Hepatocyte (in vitro differentiated cells): ENCODE data around the gene PAFAH1B2. TPM values are rescaled to one million over a fixed set of nuclear protein-coding genes. Genes with fewer than 3 reads are reported as not detected.

ENCODE experiments used
- DNase-seq: peaks from one replicate; pipeline ENCODE4 v3.0.0-alpha.2; 2016; ENCODE audit warnings: low spot score
- H2AFZ ChIP-seq: fragments of 200-600 bp; sonication (generic); 2 replicates; pipeline ENCODE4 v1.6.0; 2016; ENCODE audit warnings: antibody characterized with exemption, mild to moderate bottlenecking
- H3K27ac ChIP-seq: fragments of 200-600 bp; sonication (generic); 2 replicates; pipeline ENCODE4 v1.5.1; 2016; ENCODE audit warnings: mild to moderate bottlenecking
- H3K27me3 ChIP-seq: fragments of 200-600 bp; sonication (generic); 2 replicates; pipeline ENCODE4 v1.6.1; 2016
- H3K36me3 ChIP-seq: fragments of 200-600 bp; sonication (generic); replicated peaks from 2 replicates; pipeline ENCODE4 v1.5.1; 2016; ENCODE audit warnings: low read depth; ENCODE audit not compliant: insufficient read depth
- H3K4me1 ChIP-seq: fragments of 200-600 bp; sonication (generic); 2 replicates; pipeline ENCODE4 v1.5.1; 2016; ENCODE audit warnings: mild to moderate bottlenecking, moderate library complexity; ENCODE audit not compliant: insufficient read depth
- H3K4me2 ChIP-seq: fragments of 200-600 bp; sonication (generic); 2 replicates; pipeline ENCODE4 v1.6.0; 2016
- H3K4me3 ChIP-seq: fragments of 200-600 bp; sonication (generic); 2 replicates; pipeline ENCODE4 v1.5.1; 2016; ENCODE audit warnings: mild to moderate bottlenecking
- H3K79me2 ChIP-seq: fragments of 200-600 bp; sonication (generic); 2 replicates; pipeline ENCODE4 v1.6.0; 2017; ENCODE audit warnings: mild to moderate bottlenecking
- H3K9me2 ChIP-seq: fragments of 200-600 bp; sonication (generic); replicated peaks from 2 replicates; pipeline ENCODE4 v1.6.0; 2017; ENCODE audit warnings: mild to moderate bottlenecking; ENCODE audit not compliant: insufficient read depth
- H3K9me3 ChIP-seq: fragments of 200-600 bp; sonication (generic); 2 replicates; pipeline ENCODE4 v1.5.1; 2016; ENCODE audit warnings: low read depth, mild to moderate bottlenecking
- H4K20me1 ChIP-seq: fragments of 200-600 bp; sonication (generic); 2 replicates; pipeline ENCODE4 v1.6.0; 2016; ENCODE audit warnings: mild to moderate bottlenecking; ENCODE audit not compliant: insufficient read depth, poor library complexity, severe bottlenecking
- EZH2 ChIP-seq: fragments of 200-600 bp; sonication (generic); IDR thresholded peaks from 2 replicates; pipeline ENCODE4 v1.6.1; 2016; ENCODE audit warnings: antibody characterized with exemption, mild to moderate bottlenecking, borderline replicate concordance
- EZH2phosphoT487 ChIP-seq: fragments of 200-600 bp; sonication (generic); IDR thresholded peaks from one replicate; pipeline ENCODE4 v1.6.1; 2018; ENCODE audit warnings: antibody characterized with exemption, mild to moderate bottlenecking, low read depth, moderate library complexity; ENCODE audit not compliant: unreplicated experiment, severe bottlenecking
- WGBS: methylation state at CpG from one replicate; pipeline ENCODE4 v1.1.6; 2016; ENCODE audit warnings: low lambda C conversion rate; ENCODE audit errors: missing lambda C conversion rate; 5-methylcytosine and 5-hydroxymethylcytosine counted together
- polyA plus RNA-seq: library from polyadenylated mRNA; unstranded; fragments of >200 nt; fragmentation: Nextera tagmentation; extraction: Ambion mirVana; gene quantifications from 2 replicates; pipeline ENCODE4 v1.2.1, GENCODE V29; 2016
- total RNA-seq: library from RNA; depleted of rRNA; stranded (reverse); fragments of >200 nt; gene quantifications from 2 replicates; pipeline ENCODE4 v1.2.3, GENCODE V29; 2014
- TF ChIP-seq, protein P1 (sequence below): fragments of 200-600 bp; sonication (generic); IDR thresholded peaks from 2 replicates; pipeline ENCODE4 v1.5.1; 2016; ENCODE audit warnings: antibody characterized with exemption, mild to moderate bottlenecking; ENCODE audit not compliant: poor library complexity

Gene PAFAH1B2
- total and polyA plus RNA-seq, 2 experiments from 2014 or later, result 30.8 to 103 TPM

DNA sequence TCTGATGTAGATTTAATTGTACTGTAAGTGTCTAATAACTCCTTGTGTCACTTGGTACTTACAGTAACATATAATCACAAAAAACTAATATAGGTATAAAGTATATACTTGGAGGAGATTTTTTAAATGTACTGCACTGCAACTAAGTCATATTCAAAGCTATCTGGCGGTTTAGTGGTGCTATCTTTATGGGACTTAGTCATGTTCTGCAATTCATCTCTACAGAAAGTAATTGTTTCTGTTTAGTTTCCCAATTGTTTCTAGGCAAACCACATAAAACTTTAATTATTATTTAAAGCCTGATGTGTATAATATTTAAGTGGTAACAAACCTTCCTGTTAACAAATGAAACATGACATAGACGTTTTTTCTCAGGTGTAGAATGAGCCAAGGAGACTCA, 8.0 kb downstream of the PAFAH1B2 start:
- H4K20me1 ChIP-seq, result peaks cover 94% of the 10 kb centered on the region
- H3K9me2 ChIP-seq, result no peaks in the 10 kb centered on the region
- no peaks in the 10 kb centered on the region for H3K27me3 ChIP-seq
- no peak overlapping the region for H3K4me3 ChIP-seq
- peaks cover 2% of the 10 kb centered on the region for H3K4me1 ChIP-seq
- H3K9me3 ChIP-seq, result no peaks in the 10 kb centered on the region
- peaks cover 100% of the 10 kb centered on the region for H3K79me2 ChIP-seq
- no peak for DNase-seq
- TF ChIP-seq EZH2phosphoT487 (no peak), EZH2 (no peak)
- TF ChIP-seq, protein P1, sequence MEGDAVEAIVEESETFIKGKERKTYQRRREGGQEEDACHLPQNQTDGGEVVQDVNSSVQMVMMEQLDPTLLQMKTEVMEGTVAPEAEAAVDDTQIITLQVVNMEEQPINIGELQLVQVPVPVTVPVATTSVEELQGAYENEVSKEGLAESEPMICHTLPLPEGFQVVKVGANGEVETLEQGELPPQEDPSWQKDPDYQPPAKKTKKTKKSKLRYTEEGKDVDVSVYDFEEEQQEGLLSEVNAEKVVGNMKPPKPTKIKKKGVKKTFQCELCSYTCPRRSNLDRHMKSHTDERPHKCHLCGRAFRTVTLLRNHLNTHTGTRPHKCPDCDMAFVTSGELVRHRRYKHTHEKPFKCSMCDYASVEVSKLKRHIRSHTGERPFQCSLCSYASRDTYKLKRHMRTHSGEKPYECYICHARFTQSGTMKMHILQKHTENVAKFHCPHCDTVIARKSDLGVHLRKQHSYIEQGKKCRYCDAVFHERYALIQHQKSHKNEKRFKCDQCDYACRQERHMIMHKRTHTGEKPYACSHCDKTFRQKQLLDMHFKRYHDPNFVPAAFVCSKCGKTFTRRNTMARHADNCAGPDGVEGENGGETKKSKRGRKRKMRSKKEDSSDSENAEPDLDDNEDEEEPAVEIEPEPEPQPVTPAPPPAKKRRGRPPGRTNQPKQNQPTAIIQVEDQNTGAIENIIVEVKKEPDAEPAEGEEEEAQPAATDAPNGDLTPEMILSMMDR, result no peak
- 66% methylated on average over 2 of the region's 2 CpGs for WGBS
- H2AFZ ChIP-seq, result no peak overlapping the region
- no peak overlapping the region for H3K4me2 ChIP-seq
- no peak overlapping the region for H3K27ac ChIP-seq
- H3K36me3 ChIP-seq, result no peaks in the 10 kb centered on the region

DNA sequence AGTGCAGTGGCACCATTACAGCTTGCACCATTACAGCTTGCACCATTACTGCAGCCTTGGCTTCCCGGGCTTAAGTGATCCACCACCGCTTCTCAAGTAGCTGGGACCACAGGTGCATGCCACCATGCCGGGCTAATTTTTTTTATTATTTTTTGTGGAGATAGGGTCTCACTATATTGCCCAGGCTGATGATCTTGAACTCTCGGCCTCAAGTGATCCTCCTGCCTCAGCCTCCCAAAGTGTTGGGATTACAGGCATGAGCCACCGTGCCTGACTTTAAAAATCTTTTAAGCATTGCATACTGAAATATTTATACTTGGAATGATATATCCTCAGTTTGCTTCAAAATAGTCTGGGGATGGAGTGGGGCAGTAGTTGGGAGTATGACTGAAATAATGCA, 10.4 kb downstream of the PAFAH1B2 start:
- WGBS, result 96% methylated on average over 5 of the region's 5 CpGs
- H3K27ac ChIP-seq, result no peak overlapping the region
- no peaks in the 10 kb centered on the region for H3K4me1 ChIP-seq
- no peaks in the 10 kb centered on the region for H3K9me3 ChIP-seq
- H3K79me2 ChIP-seq, result peaks cover 98% of the 10 kb centered on the region
- H3K9me2 ChIP-seq, result no peaks in the 10 kb centered on the region
- TF ChIP-seq, protein P1, result no peak
- TF ChIP-seq EZH2, result no peak
- TF ChIP-seq EZH2phosphoT487, result no peak
- H3K4me2 ChIP-seq, result no peak overlapping the region
- H3K36me3 ChIP-seq, result no peaks in the 10 kb centered on the region
- DNase-seq, result no peak
- H2AFZ ChIP-seq, result no peak overlapping the region
- H4K20me1 ChIP-seq, result peaks cover 90% of the 10 kb centered on the region
- no peak overlapping the region for H3K4me3 ChIP-seq
- no peaks in the 10 kb centered on the region for H3K27me3 ChIP-seq

DNA sequence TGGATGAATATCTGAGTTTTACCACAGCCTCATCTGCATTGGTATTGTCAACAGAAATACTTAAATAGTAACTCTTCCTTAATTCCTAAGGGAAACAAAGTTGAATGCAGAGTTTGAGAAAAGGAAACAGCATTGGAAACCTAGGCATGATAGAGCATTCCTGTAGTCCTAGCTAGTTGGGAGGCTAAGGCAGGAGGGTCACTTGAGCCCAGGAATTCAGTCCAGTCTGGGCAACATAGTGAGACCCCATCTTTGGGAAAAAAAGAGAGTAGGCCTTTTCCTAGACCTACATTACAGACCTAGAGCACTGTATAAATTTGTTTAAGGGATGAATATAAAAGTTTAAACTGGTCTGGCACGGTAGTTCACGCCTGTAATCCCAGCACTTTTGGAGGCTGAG, 13.4 kb downstream of the PAFAH1B2 start:
- H3K4me1 ChIP-seq, result no peaks in the 10 kb centered on the region

More for the DNA sequence above, 13.4 kb downstream of the PAFAH1B2 start:
- no peak overlapping the region for H2AFZ ChIP-seq
- no peak for DNase-seq
- H3K27me3 ChIP-seq, result no peaks in the 10 kb centered on the region
- WGBS, result 100% methylated on average over 2 of the region's 2 CpGs
- TF ChIP-seq EZH2 (no peak), EZH2phosphoT487 (no peak)
- TF ChIP-seq, protein P1, result no peak
- H3K4me3 ChIP-seq, result no peak overlapping the region
- H4K20me1 ChIP-seq, result peaks cover 77% of the 10 kb centered on the region
- H3K27ac ChIP-seq, result no peak overlapping the region
- peaks cover 95% of the 10 kb centered on the region for H3K79me2 ChIP-seq
- H3K4me2 ChIP-seq, result no peak overlapping the region
- H3K9me3 ChIP-seq, result no peaks in the 10 kb centered on the region
- no peaks in the 10 kb centered on the region for H3K9me2 ChIP-seq
- H3K36me3 ChIP-seq, result no peaks in the 10 kb centered on the region
